GM12891 (cell line): Measurements from ENCODE around the gene ZNF692.

ENCODE experiments used
- POLR2A ChIP-seq: IDR thresholded peaks from 2 replicates; pipeline ENCODE4 v1.6.1; 2011; ENCODE audit warnings: low read depth, low read length, control low read depth
- POLR2AphosphoS5 ChIP-seq: IDR thresholded peaks from 2 replicates; pipeline ENCODE4 v1.6.1; 2011; ENCODE audit warnings: low read depth, low read length, control low read depth
- POU2F2 ChIP-seq: IDR thresholded peaks from 2 replicates; pipeline ENCODE4 v1.6.1; 2011; ENCODE audit warnings: low read depth, mild to moderate bottlenecking, control low read depth, low read length, moderate library complexity
- TAF1 ChIP-seq: IDR thresholded peaks from 2 replicates; pipeline ENCODE4 v1.6.1; 2011; ENCODE audit warnings: low read depth, low read length, control low read depth

DNA sequence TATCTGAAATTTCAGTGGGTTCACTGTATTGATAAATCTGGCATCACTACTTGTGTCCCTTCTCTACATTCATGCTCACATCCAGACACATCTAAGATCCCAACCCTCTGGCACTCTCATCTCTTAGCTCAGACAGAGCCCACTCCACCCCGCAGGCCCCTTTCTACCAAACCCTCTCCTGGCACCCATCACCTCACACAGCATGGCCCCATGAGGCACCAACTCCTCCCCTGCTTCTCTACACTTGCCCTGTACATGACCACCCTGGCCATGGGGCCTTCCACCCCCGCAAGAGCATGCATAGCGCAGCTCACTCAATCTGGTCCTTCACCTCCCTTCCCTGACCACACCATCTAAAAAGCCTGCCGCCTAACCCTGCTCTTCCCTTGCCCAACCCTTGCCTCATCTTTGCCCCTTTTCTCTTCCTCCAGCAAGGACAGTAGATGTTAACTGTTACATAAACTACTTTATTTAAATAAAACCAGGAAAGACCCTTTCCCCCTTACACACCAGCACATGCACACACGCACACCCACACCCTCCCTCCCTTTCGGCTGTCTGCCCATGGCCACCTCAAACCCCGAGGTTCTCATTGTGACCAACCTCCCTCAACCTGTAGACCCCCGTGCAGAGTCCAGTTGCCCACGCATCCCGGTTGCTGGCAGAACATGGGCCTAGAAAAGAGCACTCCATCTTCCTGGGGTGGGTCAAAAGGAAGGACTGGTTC is 48.7 kb downstream of the ZNF692 start:
- TF ChIP-seq POLR2AphosphoS5 (no peak), POLR2A (no peak), TAF1 (no peak), POU2F2 (no peak)
